SK-N-SH (cell line): ENCODE results near the gene DEPDC7.

Experiments used
- CTCF ChIP-seq: fragments of 200-600 bp; sonication (generic); IDR thresholded peaks from 2 replicates; pipeline ENCODE4 v1.6.1; 2017; ENCODE audit warnings: antibody characterized with exemption, mild to moderate bottlenecking, moderate library complexity
- EP300 ChIP-seq, 2 experiments: IDR thresholded peaks; 2 replicates each; pipeline versions ENCODE4 v1.4.0 to v1.6.1; 2012; ENCODE audit warnings: borderline replicate concordance in 1 of 2, low read depth in 1 of 2, low read length in 1 of 2
- NFIC ChIP-seq: IDR thresholded peaks from 2 replicates; pipeline ENCODE4 v1.4.0; 2012; ENCODE audit warnings: borderline replicate concordance
- TAF1 ChIP-seq: IDR thresholded peaks from 2 replicates; pipeline ENCODE4 v1.6.1; 2012; ENCODE audit warnings: low read depth, mild to moderate bottlenecking, low read length, moderate library complexity, borderline replicate concordance

DNA sequence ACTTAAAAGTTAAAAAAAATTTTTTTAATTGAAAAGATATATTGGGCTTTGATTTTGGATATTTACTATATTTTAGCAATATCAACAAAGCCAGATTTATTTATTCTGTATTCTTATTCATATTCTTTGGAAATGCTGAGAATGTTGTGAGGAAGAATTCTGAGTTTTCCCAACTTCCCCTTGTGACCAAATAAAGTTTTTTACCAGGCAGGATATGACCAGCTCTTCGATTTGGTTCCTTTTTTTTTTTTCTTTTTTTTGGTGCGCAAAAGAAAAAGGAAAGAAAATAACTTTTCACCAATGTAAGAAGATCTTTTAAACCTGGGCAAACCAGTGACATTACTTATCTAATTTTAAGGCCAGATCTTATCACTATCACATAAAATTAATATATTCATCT is 36.6 kb downstream of the DEPDC7 start:
- TF ChIP-seq EP300 (IDR thresholded peaks at IDR 0.05; ENCODE audit: borderline replicate concordance in 1 of 2, low read depth in 1 of 2, low read length in 1 of 2) (no peak), CTCF (no peak), NFIC (no peak), TAF1 (no peak)
